ENCODE results near the gene DACH1.

DNA sequence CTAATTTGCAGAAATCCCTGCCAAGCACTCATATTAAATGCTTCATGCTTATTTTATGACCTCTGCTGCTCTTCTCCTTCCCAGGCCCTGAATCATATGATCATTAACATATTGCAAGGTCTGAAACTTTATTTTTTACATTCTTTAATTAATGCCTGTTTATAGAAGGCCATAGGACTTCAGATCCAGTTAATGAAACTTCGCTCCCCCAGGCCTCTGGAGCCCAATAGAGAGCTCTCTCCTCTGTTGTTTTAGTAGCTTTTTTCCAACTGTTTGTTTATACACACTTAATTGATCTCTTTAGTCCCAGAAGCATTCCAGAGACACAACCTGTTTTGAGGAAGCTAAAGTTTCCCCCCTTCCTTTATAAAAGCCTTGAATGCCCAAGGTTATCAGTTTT, 68.3 kb downstream of the DACH1 start:
- TF ChIP-seq CTCF (IDR thresholded peaks at IDR 0.05; ENCODE audit: low read depth, low read length) (no peak), POLR2A (IDR thresholded peaks at IDR 0.05; ENCODE audit: extremely low read depth, insufficient read length) (no peak)

All from NB4 (cell line).